HUES64 (cell line): Measurements from ENCODE around the gene ABCD4. TPM values are rescaled to one million over a fixed set of nuclear protein-coding genes. Genes with fewer than 3 reads are reported as not detected.

Experiments
- H3K27ac ChIP-seq: 2 replicates; pipeline ENCODE4 v1.7.0; 2013; ENCODE audit warnings: low read depth, low read length, inconsistent platforms
- H3K27me3 ChIP-seq: 2 replicates; pipeline ENCODE4 v1.6.1; 2013; ENCODE audit warnings: mild to moderate bottlenecking, low read length; ENCODE audit not compliant: insufficient read depth
- H3K36me3 ChIP-seq: 2 replicates; pipeline ENCODE4 v1.6.1; 2013; ENCODE audit warnings: mild to moderate bottlenecking, low read length; ENCODE audit not compliant: insufficient read depth
- H3K4me1 ChIP-seq: 2 replicates; pipeline ENCODE4 v1.6.1; 2013; ENCODE audit warnings: mild to moderate bottlenecking, low read length, moderate library complexity; ENCODE audit not compliant: insufficient read depth
- H3K4me3 ChIP-seq: 2 replicates; pipeline ENCODE4 v1.5.1; 2013; ENCODE audit warnings: mild to moderate bottlenecking, low read length, moderate library complexity
- H3K9ac ChIP-seq: 2 replicates; pipeline ENCODE4 v1.6.1; 2013; ENCODE audit warnings: mild to moderate bottlenecking, low read depth, low read length
- H3K9me3 ChIP-seq: 2 replicates; pipeline ENCODE4 v1.6.1; 2013; ENCODE audit warnings: low read depth, low read length; ENCODE audit not compliant: insufficient read depth
- WGBS: fragments of 150-250, 120-280 bp; methylation state at CpG from one replicate; pipeline ENCODE4 v1.1.7; 2013; ENCODE audit warnings: missing lambda C conversion rate; 5-methylcytosine and 5-hydroxymethylcytosine counted together
- polyA plus RNA-seq, 2 experiments: library from polyadenylated mRNA; stranded (reverse); fragments of 50-300 nt; gene quantifications; one replicate each; pipeline ENCODE4 v1.2.3, GENCODE V29; 2013

Gene ABCD4
- polyA plus RNA-seq (2013, experiment 1 of 2): 47.6 TPM
- polyA plus RNA-seq (2013, experiment 2 of 2): 46.7 TPM

- 0 out of 2 replicates have a peak, but pooled peaks cover 9% of the 10 kb centered on the region for H3K4me1 ChIP-seq
- H3K27ac ChIP-seq: peak within 1 kb of the TSS; percentile 84
- H3K9ac ChIP-seq: peak within 1 kb of the TSS; percentile 91
- peak within 1 kb of the TSS; percentile 95 for H3K4me3 ChIP-seq
- no peaks in the 10 kb centered on the region for H3K27me3 ChIP-seq
- no peaks in the 10 kb centered on the region for H3K9me3 ChIP-seq
- H3K36me3 ChIP-seq: peaks cover 20% of the 10 kb centered on the region
- WGBS: 16% methylated on average over 60 of the region's 61 CpGs
These were observed at the start of gene ABCD4 for GRCh38 chr14:74302634-74303569. ABCD4 (minus strand) TSS chr14:74302934; CDS start chr14:74302912, 22 bp downstream.

DNA sequence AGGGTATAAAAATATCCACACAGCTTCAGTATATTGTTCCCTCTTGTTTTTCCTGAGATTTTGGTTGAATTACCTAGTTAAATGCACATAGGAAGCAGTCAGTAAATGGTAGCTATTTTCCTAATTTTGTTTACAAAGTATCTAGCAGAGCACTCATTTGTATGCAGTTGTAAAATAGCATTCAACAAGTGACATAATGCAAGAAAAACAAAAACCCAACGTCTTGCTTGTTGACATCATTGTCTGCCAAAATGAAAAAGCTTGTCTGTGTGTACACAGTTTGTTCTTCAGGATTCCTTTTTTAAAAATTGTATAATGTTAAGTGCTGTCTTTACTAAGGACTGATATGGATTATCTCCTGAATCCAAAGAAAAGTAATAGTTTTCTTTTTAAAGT lies 48.2 kb upstream of the ABCD4 start:
- H3K36me3 ChIP-seq: peaks cover 1% of the 10 kb centered on the region; the same call in 1 of the 2 replicates
- H3K4me1 ChIP-seq: peaks cover 27% of the 10 kb centered on the region
- no peak overlapping the region for H3K27ac ChIP-seq
- WGBS: 0% methylated on average over 1 of the region's 1 CpG
- no peak overlapping the region for H3K9ac ChIP-seq
- H3K27me3 ChIP-seq: no peaks in the 10 kb centered on the region
- no peaks in the 10 kb centered on the region for H3K9me3 ChIP-seq
- peak overlapping the region; percentile 92 for H3K4me3 ChIP-seq

DNA sequence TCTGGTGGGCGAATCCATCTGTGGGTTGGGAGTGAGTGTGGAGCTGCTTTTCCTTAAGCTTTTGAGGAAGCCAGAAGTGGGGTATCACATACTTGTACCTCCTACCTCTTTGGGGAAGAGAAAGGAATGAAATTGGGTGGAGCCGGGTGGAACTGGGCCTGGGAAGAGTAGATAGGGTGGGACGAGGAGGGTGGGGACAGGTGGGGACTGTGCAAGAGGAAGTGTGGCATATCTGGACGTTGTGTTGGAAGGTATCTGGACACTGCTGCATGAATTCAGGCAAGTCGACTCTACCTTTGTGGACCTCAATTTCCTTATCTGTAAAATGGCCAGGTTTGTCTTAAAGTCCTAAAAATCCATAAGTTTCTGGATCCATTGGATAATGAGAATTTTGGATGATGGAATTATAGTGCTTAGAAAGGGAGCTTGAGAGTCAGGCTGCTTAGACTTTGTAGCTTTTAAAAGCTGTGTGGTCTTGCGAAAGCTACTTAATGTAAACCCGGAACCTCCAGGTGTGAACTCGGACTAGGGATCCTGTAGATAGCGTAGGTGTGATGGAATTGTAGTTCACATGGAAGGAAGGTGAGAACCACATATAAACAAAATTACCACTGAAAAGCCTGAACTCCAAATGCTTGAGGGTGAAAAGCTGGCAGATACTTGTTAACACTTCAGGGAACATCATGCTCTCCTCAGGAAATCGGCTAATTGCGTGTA lies 47.6 kb upstream of the ABCD4 start:
- 7% methylated on average over 9 of the region's 11 CpGs for WGBS
- peak overlapping the region; percentile 92 for H3K9ac ChIP-seq
- H3K27ac ChIP-seq: peak overlapping the region; percentile 59; the same call in 1 of the 2 replicates

DNA sequence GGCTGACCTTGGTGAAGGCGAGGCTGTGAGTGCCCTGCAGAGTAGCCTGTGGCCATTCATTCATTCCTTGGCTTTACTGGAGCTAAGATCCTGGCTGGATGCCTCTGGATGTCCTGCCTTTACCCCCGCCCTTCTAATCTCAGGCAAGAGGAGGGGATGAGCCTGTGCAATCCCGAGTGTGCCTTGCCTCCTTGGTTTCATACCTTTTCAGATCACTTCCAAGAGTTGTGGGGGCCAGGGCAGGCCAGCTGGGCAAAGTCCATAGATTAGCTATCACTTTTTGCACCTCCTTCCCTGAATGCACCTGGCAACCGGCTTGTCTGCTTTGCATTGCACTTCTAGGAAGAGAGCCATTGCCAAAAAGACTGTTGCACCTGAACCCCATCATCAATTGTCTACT lies 47.0 kb upstream of the ABCD4 start:
- peak overlapping the region; percentile 97; the same call in 1 of the 2 replicates for H3K27ac ChIP-seq
- H3K36me3 ChIP-seq: no peaks in the 10 kb centered on the region; the same call in 1 of the 2 replicates
- peaks cover 27% of the 10 kb centered on the region for H3K4me1 ChIP-seq
- H3K9me3 ChIP-seq: no peaks in the 10 kb centered on the region
- H3K27me3 ChIP-seq: no peaks in the 10 kb centered on the region
- H3K9ac ChIP-seq: peak overlapping the region; percentile 92
- H3K4me3 ChIP-seq: peak overlapping the region; percentile 92
- 0% methylated on average over 4 of the region's 4 CpGs for WGBS

More for the DNA sequence above, 47.6 kb upstream of the ABCD4 start:
- no peaks in the 10 kb centered on the region; the same call in 1 of the 2 replicates for H3K36me3 ChIP-seq
- H3K4me1 ChIP-seq: peaks cover 27% of the 10 kb centered on the region
- no peaks in the 10 kb centered on the region for H3K9me3 ChIP-seq
- no peaks in the 10 kb centered on the region for H3K27me3 ChIP-seq
- peak overlapping the region; percentile 92 for H3K4me3 ChIP-seq

- WGBS: 4% methylated on average over 16 of the region's 17 CpGs
- H3K4me3 ChIP-seq: peak overlapping the region; percentile 92
- H3K27ac ChIP-seq: peak overlapping the region; percentile 97
- no peaks in the 10 kb centered on the region for H3K27me3 ChIP-seq
- H3K9ac ChIP-seq: peak overlapping the region; percentile 92
- no peaks in the 10 kb centered on the region; the same call in 1 of the 2 replicates for H3K36me3 ChIP-seq
- peaks cover 27% of the 10 kb centered on the region for H3K4me1 ChIP-seq
- no peaks in the 10 kb centered on the region for H3K9me3 ChIP-seq
These were observed 46.2 kb upstream of the ABCD4 start for GRCh38 chr14:74348735-74349463.

GRCh38 chr14:74348241-74348734 lies 45.6 kb upstream of the ABCD4 start, which contains the start of gene VRTN:
VRTN (plus strand) TSS chr14:74348471; CDS start chr14:74356784, 8,313 bp downstream.
- peak within 1 kb of the TSS; percentile 97 for H3K27ac ChIP-seq
- peaks cover 27% of the 10 kb centered on the region for H3K4me1 ChIP-seq
- H3K27me3 ChIP-seq: no peaks in the 10 kb centered on the region
- under 1% methylated on average over 12 of the region's 12 CpGs for WGBS
- no peaks in the 10 kb centered on the region for H3K9me3 ChIP-seq
- peak within 1 kb of the TSS; percentile 92 for H3K9ac ChIP-seq
- no peaks in the 10 kb centered on the region; the same call in 1 of the 2 replicates for H3K36me3 ChIP-seq
- H3K4me3 ChIP-seq: peak within 1 kb of the TSS; percentile 92

- Histone ChIP-seq H3K36me3 (no peaks in the 10 kb centered on the region), H3K4me1 (peaks cover 27% of the 10 kb centered on the region), H3K27me3 (no peaks in the 10 kb centered on the region), H3K27ac (peak overlapping the region; percentile 97), H3K4me3 (peak overlapping the region; percentile 92), H3K9ac (peak overlapping the region; percentile 92), H3K9me3 (no peaks in the 10 kb centered on the region)
- 3% methylated on average over 1 of the region's 1 CpG for WGBS
These were observed 45.0 kb upstream of the ABCD4 start for GRCh38 chr14:74347795-74348100.

- Histone ChIP-seq H3K27me3 (no peaks in the 10 kb centered on the region), H3K36me3 (no peaks in the 10 kb centered on the region), H3K9me3 (no peaks in the 10 kb centered on the region), H3K27ac (peak overlapping the region; percentile 97), H3K4me3 (peak overlapping the region; percentile 92), H3K9ac (peak overlapping the region; percentile 92), H3K4me1 (peaks cover 27% of the 10 kb centered on the region)
- 8% methylated on average over 6 of the region's 7 CpGs for WGBS
These were observed 44.5 kb upstream of the ABCD4 start for GRCh38 chr14:74347097-74347794.

- peaks cover 24% of the 10 kb centered on the region for H3K4me1 ChIP-seq
- H3K27me3 ChIP-seq: no peaks in the 10 kb centered on the region
- no peak overlapping the region for H3K4me3 ChIP-seq
- no peaks in the 10 kb centered on the region for H3K36me3 ChIP-seq
- 50% methylated on average over 2 of the region's 2 CpGs for WGBS
- H3K27ac ChIP-seq: peak overlapping the region; percentile 6; the same call in 1 of the 2 replicates
- no peaks in the 10 kb centered on the region for H3K9me3 ChIP-seq
- no peak overlapping the region for H3K9ac ChIP-seq
These were observed 43.6 kb upstream of the ABCD4 start for GRCh38 chr14:74346341-74346740.

GRCh38 chr14:74333909-74334308 lies 31.2 kb upstream of the ABCD4 start:
- H3K9ac ChIP-seq: no peak overlapping the region
- no peak overlapping the region for H3K27ac ChIP-seq
- no peaks in the 10 kb centered on the region for H3K36me3 ChIP-seq
- WGBS: 90% methylated on average over 4 of the region's 4 CpGs
- H3K27me3 ChIP-seq: no peaks in the 10 kb centered on the region
- H3K9me3 ChIP-seq: no peaks in the 10 kb centered on the region
- H3K4me3 ChIP-seq: no peak overlapping the region
- no peaks in the 10 kb centered on the region; the same call in 1 of the 2 replicates for H3K4me1 ChIP-seq
